CD14-positive monocyte (primary cell): Measurements from ENCODE around the gene NUP54. TPM values are rescaled to one million over a fixed set of nuclear protein-coding genes. Genes with fewer than 3 reads are reported as not detected.

Experiments
- DNase-seq, 3 donors: peaks; one replicate each; pipeline ENCODE4 v3.0.0-alpha.2; 2011 to 2022
- H2AFZ ChIP-seq: 2 replicates; pipeline ENCODE4 v1.6.0; 2012; ENCODE audit warnings: mild to moderate bottlenecking, low read depth, low read length, inconsistent platforms; ENCODE audit not compliant: insufficient read depth, poor library complexity, severe bottlenecking
- H3K27ac ChIP-seq, 2 donors: 1 replicate in 1 of 2; 2 replicates in 1 of 2; pipeline ENCODE4 v1.5.1; 2012 to 2013; ENCODE audit warnings: low read length in 2 of 2, control low read depth in 1 of 2, inconsistent platforms in 1 of 2, low read depth in 1 of 2, mild to moderate bottlenecking in 1 of 2
- H3K27me3 ChIP-seq, 2 donors: one replicate each; pipeline versions ENCODE4 v1.6.0 to v1.6.1; 2011 to 2013; ENCODE audit warnings: low read length in 2 of 2; ENCODE audit not compliant: control insufficient read depth in 2 of 2, insufficient read depth in 2 of 2
- H3K36me3 ChIP-seq, 2 donors: replicated peaks in 1 of 2; 1 replicate in 1 of 2; 2 replicates in 1 of 2; pipeline versions ENCODE4 v1.5.1 to v1.6.1; 2012 to 2013; ENCODE audit warnings: low read length in 2 of 2, control low read depth in 1 of 2, inconsistent platforms in 1 of 2, mild to moderate bottlenecking in 1 of 2; ENCODE audit not compliant: insufficient read depth in 2 of 2, control insufficient read depth in 1 of 2
- H3K4me1 ChIP-seq, 2 donors: 1 replicate in 1 of 2; 2 replicates in 1 of 2; pipeline versions ENCODE4 v1.5.1 to v1.6.1; 2012 to 2013; ENCODE audit warnings: low read length in 2 of 2, control low read depth in 1 of 2, inconsistent platforms in 1 of 2, mild to moderate bottlenecking in 1 of 2, moderate library complexity in 1 of 2; ENCODE audit not compliant: insufficient read depth in 2 of 2, control insufficient read depth in 1 of 2
- H3K4me2 ChIP-seq: replicated peaks from 2 replicates; pipeline ENCODE3; 2012; ENCODE audit warnings: low read length, moderate library complexity, mild to moderate bottlenecking; ENCODE audit not compliant: poor library complexity, severe bottlenecking; ENCODE audit errors: extremely low read depth
- H3K4me3 ChIP-seq, 3 experiments: fragments of 200-600 bp in 1 of 3; sonication (generic) in 1 of 3; replicated peaks in 1 of 3; 1 replicate in 2 of 3; 2 replicates in 1 of 3; pipeline ENCODE4 v1.5.1; 2011 to 2013; ENCODE audit warnings: low read length in 3 of 3, mild to moderate bottlenecking in 3 of 3, control low read depth in 2 of 3, low read depth in 2 of 3, inconsistent platforms in 1 of 3, moderate library complexity in 1 of 3
- H3K79me2 ChIP-seq: 2 replicates; pipeline ENCODE4 v1.6.0; 2012; ENCODE audit warnings: mild to moderate bottlenecking, control low read depth, inconsistent platforms, low read length, moderate library complexity; ENCODE audit not compliant: insufficient read depth
- H3K9ac ChIP-seq: 2 replicates; pipeline ENCODE4 v1.6.0; 2017; ENCODE audit warnings: low read length, mild to moderate bottlenecking; ENCODE audit not compliant: insufficient read depth, poor library complexity, severe bottlenecking
- H3K9me3 ChIP-seq, 2 donors: replicated peaks in 1 of 2; 1 replicate in 1 of 2; 2 replicates in 1 of 2; pipeline versions ENCODE4 v1.5.1 to v1.6.1; 2012 to 2013; ENCODE audit warnings: low read length in 2 of 2, control low read depth in 1 of 2; ENCODE audit not compliant: control insufficient read depth in 1 of 2, insufficient read depth in 1 of 2
- H4K20me1 ChIP-seq: 2 replicates; pipeline ENCODE4 v1.6.0; 2012; ENCODE audit warnings: mild to moderate bottlenecking, low read length, control low read depth, moderate library complexity; ENCODE audit not compliant: insufficient read depth
- H3K27ac Mint-ChIP-seq, 7 donors: one replicate each; pipeline ENCODE4 v1.8.0; 2020; ENCODE audit warnings: mild to moderate bottlenecking in 7 of 7, mixed read lengths in 7 of 7, moderate library complexity in 6 of 7, inconsistent platforms in 2 of 7
- H3K27me3 Mint-ChIP-seq, 3 donors: one replicate each; pipeline ENCODE4 v1.8.0; 2021 to 2022; ENCODE audit warnings: low read depth in 3 of 3, mild to moderate bottlenecking in 3 of 3, mixed read lengths in 3 of 3, moderate library complexity in 3 of 3, inconsistent platforms in 1 of 3
- H3K36me3 Mint-ChIP-seq, 2 donors: one replicate each; pipeline ENCODE4 v1.8.0; 2020; ENCODE audit warnings: mixed read lengths in 2 of 2, inconsistent platforms in 1 of 2, mild to moderate bottlenecking in 1 of 2
- H3K4me1 Mint-ChIP-seq: one replicate; pipeline ENCODE4 v1.8.0; 2020; ENCODE audit warnings: mild to moderate bottlenecking, mixed read lengths
- H3K4me3 Mint-ChIP-seq, 2 donors: one replicate each; pipeline ENCODE4 v1.8.0; 2020; ENCODE audit warnings: mild to moderate bottlenecking in 2 of 2, mixed read lengths in 2 of 2, moderate library complexity in 1 of 2
- H3K9me3 Mint-ChIP-seq, 7 donors: one replicate each; pipeline ENCODE4 v1.8.0; 2020 to 2022; ENCODE audit warnings: mixed read lengths in 7 of 7, mild to moderate bottlenecking in 6 of 7, moderate library complexity in 6 of 7, inconsistent platforms in 2 of 7
- WGBS: methylation state at CpG from one replicate; pipeline ENCODE4 v1.1.5; 2013; ENCODE audit warnings: missing lambda C conversion rate; ENCODE audit not compliant: insufficient coverage; 5-methylcytosine and 5-hydroxymethylcytosine counted together
- intact Hi-C, 2 donors: fragments of 100-400 bp; cut with micrococcal nuclease; formaldehyde crosslinking; loops; one replicate each; pipeline versions ENCODE4 v1.15.0 to v1.15.1; 2023
- polyA plus RNA-seq, 3 donors: library from polyadenylated mRNA; depleted of rRNA in 1 of 3; unstranded in 2 of 3; stranded (reverse) in 1 of 3; fragments of 300-500 nt in 2 of 3; fragments of >200 nt in 1 of 3; fragmentation: Illumina TruSeq in 2 of 3; gene quantifications; 1 replicate in 2 of 3; 2 replicates in 1 of 3; pipeline ENCODE4 v1.2.3, GENCODE V29; 2012 to 2021
- TF ChIP-seq, protein P1 (sequence below): fragments of 200-600 bp; IDR thresholded peaks from one replicate; pipeline ENCODE4 v1.8.0; 2022; ENCODE audit warnings: antibody characterized with exemption, mild to moderate bottlenecking

Gene NUP54
- polyA plus RNA-seq, 3 donors: 15.0 to 25.0 (median 16.2) TPM

- no peak overlapping the region for H3K4me2 ChIP-seq
- no peaks in the 10 kb centered on the region for H3K36me3 ChIP-seq
- TF ChIP-seq, protein P1, sequence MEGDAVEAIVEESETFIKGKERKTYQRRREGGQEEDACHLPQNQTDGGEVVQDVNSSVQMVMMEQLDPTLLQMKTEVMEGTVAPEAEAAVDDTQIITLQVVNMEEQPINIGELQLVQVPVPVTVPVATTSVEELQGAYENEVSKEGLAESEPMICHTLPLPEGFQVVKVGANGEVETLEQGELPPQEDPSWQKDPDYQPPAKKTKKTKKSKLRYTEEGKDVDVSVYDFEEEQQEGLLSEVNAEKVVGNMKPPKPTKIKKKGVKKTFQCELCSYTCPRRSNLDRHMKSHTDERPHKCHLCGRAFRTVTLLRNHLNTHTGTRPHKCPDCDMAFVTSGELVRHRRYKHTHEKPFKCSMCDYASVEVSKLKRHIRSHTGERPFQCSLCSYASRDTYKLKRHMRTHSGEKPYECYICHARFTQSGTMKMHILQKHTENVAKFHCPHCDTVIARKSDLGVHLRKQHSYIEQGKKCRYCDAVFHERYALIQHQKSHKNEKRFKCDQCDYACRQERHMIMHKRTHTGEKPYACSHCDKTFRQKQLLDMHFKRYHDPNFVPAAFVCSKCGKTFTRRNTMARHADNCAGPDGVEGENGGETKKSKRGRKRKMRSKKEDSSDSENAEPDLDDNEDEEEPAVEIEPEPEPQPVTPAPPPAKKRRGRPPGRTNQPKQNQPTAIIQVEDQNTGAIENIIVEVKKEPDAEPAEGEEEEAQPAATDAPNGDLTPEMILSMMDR: no peak
- 100% methylated on average over 1 of the region's 4 CpGs for WGBS
- H3K9me3 Mint-ChIP-seq: no peaks in the 10 kb centered on the region
- H4K20me1 ChIP-seq: no peaks in the 10 kb centered on the region
- DNase-seq: no peak
- H3K4me3 ChIP-seq: no peak overlapping the region
- no peak overlapping the region for H3K27ac Mint-ChIP-seq
- peaks cover 1% of the 10 kb centered on the region for H3K4me1 Mint-ChIP-seq
- no peaks in the 10 kb centered on the region for H3K36me3 Mint-ChIP-seq
- H2AFZ ChIP-seq: no peak overlapping the region
- intact Hi-C loops: no loop called here
- no peak overlapping the region for H3K27ac ChIP-seq
- peaks cover 1 to 2% (median 1%) of the 10 kb centered on the region in 3 donors for H3K27me3 Mint-ChIP-seq
- no peaks in the 10 kb centered on the region for H3K27me3 ChIP-seq
- H3K9ac ChIP-seq: no peak overlapping the region
- H3K4me1 ChIP-seq: no peaks in the 10 kb centered on the region
- no peaks in the 10 kb centered on the region for H3K9me3 ChIP-seq
- H3K79me2 ChIP-seq: no peaks in the 10 kb centered on the region
- H3K4me3 Mint-ChIP-seq: no peak overlapping the region
Observed at GRCh38 chr4:76106442-76106841, 41.8 kb downstream of the NUP54 start.

DNA sequence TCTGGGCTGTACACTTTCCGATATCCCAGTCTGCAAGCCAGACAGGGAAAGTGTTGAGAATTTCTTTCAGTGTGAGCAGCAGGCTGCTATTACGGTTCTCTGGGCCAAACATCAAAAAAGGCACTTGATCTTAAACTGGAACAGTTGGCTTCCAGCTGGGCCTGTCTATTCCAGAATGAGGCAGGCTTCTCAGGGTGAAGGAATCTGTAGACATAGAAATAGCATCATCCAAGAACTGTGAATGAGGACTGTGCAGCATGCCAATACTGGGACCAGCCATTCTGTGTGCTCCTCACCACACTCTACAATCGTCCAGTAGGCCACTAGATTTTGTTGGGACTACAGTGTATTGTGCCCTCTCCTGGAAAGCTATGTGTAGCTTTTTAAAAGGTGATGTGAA lies 42.5 kb downstream of the NUP54 start:
- TF ChIP-seq, protein P1: no peak
- DNase-seq: no peak
- Mint-ChIP-seq H3K36me3 (no peaks in the 10 kb centered on the region), H3K27me3 (peaks cover 1 to 5% (median 2%) of the 10 kb centered on the region in 3 donors), H3K4me1 (peaks cover 1% of the 10 kb centered on the region), H3K9me3 (no peaks in the 10 kb centered on the region), H3K4me3 (no peak overlapping the region), H3K27ac (no peak overlapping the region)
- no peak overlapping the region for H3K4me3 ChIP-seq
- H3K27ac ChIP-seq: no peak overlapping the region
- no peaks in the 10 kb centered on the region for H4K20me1 ChIP-seq
- intact Hi-C loops: no loop called here
- H3K27me3 ChIP-seq: no peaks in the 10 kb centered on the region
- no peaks in the 10 kb centered on the region for H3K4me1 ChIP-seq
- no peaks in the 10 kb centered on the region for H3K79me2 ChIP-seq
- WGBS: 100% methylated on average over 1 of the region's 3 CpGs
- H3K4me2 ChIP-seq: no peak overlapping the region
- no peaks in the 10 kb centered on the region for H3K9me3 ChIP-seq
- no peak overlapping the region for H2AFZ ChIP-seq
- H3K36me3 ChIP-seq: no peaks in the 10 kb centered on the region
- H3K9ac ChIP-seq: no peak overlapping the region
